Measurements from ENCODE around the gene ZNF2. TPM values are rescaled to one million over a fixed set of nuclear protein-coding genes. Genes with fewer than 3 reads are reported as not detected.

ZNF2 gene
- total and polyA plus RNA-seq, 2 of the 13 experiments (the other 11 are each of a cell fraction or from before 2014, with no cell fraction given): 4.3 to 6.1 TPM

- no peak for TF ChIP-seq SNAPC4 (CRISPR knock-in tag; IDR thresholded peaks at IDR 0.05)
- no peak for TF ChIP-seq MTF1 (CRISPR knock-in tag; IDR thresholded peaks at IDR 0.05)
- no peak for TF ChIP-seq ZNF10 (CRISPR knock-in tag; IDR thresholded peaks at IDR 0.05; ENCODE audit: borderline replicate concordance, low read depth)
- no peak for TF ChIP-seq JUN (CRISPR knock-in tag; IDR thresholded peaks at IDR 0.05)
- no peak; the same call in 1 of the 2 replicates for TF ChIP-seq ZNF350 (CRISPR knock-in tag; IDR thresholded peaks at IDR 0.05; ENCODE audit: borderline replicate concordance, low read depth)
- TF ChIP-seq PAX8 (CRISPR knock-in tag; IDR thresholded peaks at IDR 0.05; ENCODE audit: borderline replicate concordance): no peak
- no peak for TF ChIP-seq MAFG (CRISPR knock-in tag; IDR thresholded peaks at IDR 0.05)
- no peak for TF ChIP-seq DMTF1 (CRISPR knock-in tag; IDR thresholded peaks at IDR 0.05)
- no peak for TF ChIP-seq ZFP36L2 (CRISPR knock-in tag; IDR thresholded peaks at IDR 0.05)
- peak; percentile 36 for TF ChIP-seq ZNF274 (CRISPR knock-in tag; IDR thresholded peaks at IDR 0.05)
- TF ChIP-seq HNRNPK (IDR thresholded peaks at IDR 0.05; ENCODE audit: low read depth, low read length, poor library complexity, severe bottlenecking): peak; percentile 30
- no peak for TF ChIP-seq KAT2B (IDR thresholded peaks at IDR 0.05; ENCODE audit: borderline replicate concordance, low read depth, low read length)
- TF ChIP-seq EED (CRISPR knock-in tag; IDR thresholded peaks at IDR 0.05): no peak
- no peak for TF ChIP-seq ZBTB20 (CRISPR knock-in tag; IDR thresholded peaks at IDR 0.05; ENCODE audit: borderline replicate concordance, low read depth)
- no peak for TF ChIP-seq ZNF256 (CRISPR knock-in tag; conservative IDR thresholded peaks at IDR 0.05)
- no peak for TF ChIP-seq FIP1L1 (IDR thresholded peaks at IDR 0.05; ENCODE audit: borderline replicate concordance, insufficient read depth, low read depth, low read length)
- TF ChIP-seq HNRNPLL (IDR thresholded peaks at IDR 0.05; ENCODE audit: low read depth, low read length, poor library complexity, severe bottlenecking): peak; percentile 34
- TF ChIP-seq CREM (IDR thresholded peaks at IDR 0.05): no peak
- no peak for TF ChIP-seq CREM (CRISPR knock-in tag; IDR thresholded peaks at IDR 0.05)
- TF ChIP-seq ZNF503 (CRISPR knock-in tag; IDR thresholded peaks at IDR 0.05): no peak
- 0 out of 2 replicates have a peak, but pooled peaks have one; percentile 37 for TF ChIP-seq ZC3H13 (CRISPR knock-in tag; IDR thresholded peaks at IDR 0.05)
Observed at GRCh38 chr2:95158891-95159619, 6.6 kb upstream of the ZNF2 start (continued).

All from HepG2 (cell line).